NT2/D1 (cell line): Measurements from ENCODE around the gene UBE3C.

Experiments
- YY1 ChIP-seq: IDR thresholded peaks from 2 replicates; pipeline ENCODE4 v1.6.1; 2011; ENCODE audit not compliant: insufficient read length, insufficient read depth
- ZNF274 ChIP-seq: IDR thresholded peaks from 2 replicates; pipeline ENCODE4 v1.6.1; 2011; ENCODE audit warnings: mild to moderate bottlenecking, low read depth, low read length

DNA sequence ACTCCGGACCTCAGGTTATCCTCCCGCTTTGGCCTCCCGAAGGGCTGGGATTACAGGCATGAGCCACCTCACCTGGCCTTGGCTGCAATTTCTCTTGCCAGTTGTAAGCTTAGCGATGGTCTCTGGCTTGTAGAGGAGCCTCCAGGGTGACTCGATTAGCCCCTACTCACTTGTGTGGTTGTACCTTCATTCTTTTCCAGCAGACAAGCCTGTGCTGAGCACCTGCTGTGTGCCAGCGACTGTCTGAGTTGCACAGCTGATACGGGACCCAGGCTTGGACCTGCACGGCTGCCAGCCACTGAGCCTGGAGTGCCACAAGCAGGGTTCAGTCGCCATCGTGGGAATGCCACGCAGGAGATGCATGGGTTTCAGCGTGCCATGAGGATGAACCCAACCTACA lies 156.0 kb downstream of the UBE3C start:
- TF ChIP-seq YY1, result no peak
- no peak for TF ChIP-seq ZNF274
